ENCODE data around the gene PTPRG. TPM values are rescaled to one million over a fixed set of nuclear protein-coding genes. Genes with fewer than 3 reads are reported as not detected.

PTPRG gene
- total and polyA plus RNA-seq, 10 of the 15 experiments (the other 5 are each of a cell fraction or from before 2014, with no cell fraction given) = 0.29 to 20.7 (median 1.4) TPM

GRCh38 chr3:61831973-61832372 lies 270.6 kb downstream of the PTPRG start:
- BruUV-seq (replicated peaks) = no TSS peak
- ChIA-PET CTCF (interaction anchor here (1.3 kb wide), 1 partner anchor 18 kb away, joined by 3 read pairs; no protein-coding TSS in a partner anchor), RAD21 (ENCODE audit: unreplicated experiment) (interaction anchor here (1.1 kb wide), 2 partner anchors 14 to 21 kb away, joined by 3 read pairs; no protein-coding TSS in a partner anchor), SMC1A (ENCODE audit: uncharacterized antibody, unreplicated experiment) (interaction anchor here (0.9 to 1.3 kb wide), 4 partner anchors 11 to 58 kb away, joined by 3 to 4 read pairs (median 3); no protein-coding TSS in a partner anchor), POLR2A (interaction anchor here (1.3 kb wide), 1 partner anchor 10 kb away, joined by 4 read pairs; no protein-coding TSS in a partner anchor)
- no peak for ATAC-seq
- in situ Hi-C loops (cut with MboI) (no loop called here), intact Hi-C loops (cut with micrococcal nuclease; ENCODE audit: unreplicated experiment) (no loop called here)
- WGBS (ENCODE audit: insufficient coverage, insufficient replicate concordance, low lambda C conversion rate, missing lambda C conversion rate) = 0% methylated on average over 1 of the region's 1 CpG
- TF ChIP-seq CBFB (IDR thresholded peaks at IDR 0.05; ENCODE audit: low read depth) = no peak
- TF ChIP-seq SMC3 (IDR thresholded peaks at IDR 0.05; ENCODE audit: borderline replicate concordance, low read length) = no peak
- no peak for TF ChIP-seq TAF1 (IDR thresholded peaks at IDR 0.05; ENCODE audit: borderline replicate concordance, low read depth, low read length)
- TF ChIP-seq ASH2L (IDR thresholded peaks at IDR 0.05; ENCODE audit: borderline replicate concordance, low read depth) = no peak
- TF ChIP-seq LARP7 (IDR thresholded peaks at IDR 0.05) = no peak
- TF ChIP-seq, protein P1, sequence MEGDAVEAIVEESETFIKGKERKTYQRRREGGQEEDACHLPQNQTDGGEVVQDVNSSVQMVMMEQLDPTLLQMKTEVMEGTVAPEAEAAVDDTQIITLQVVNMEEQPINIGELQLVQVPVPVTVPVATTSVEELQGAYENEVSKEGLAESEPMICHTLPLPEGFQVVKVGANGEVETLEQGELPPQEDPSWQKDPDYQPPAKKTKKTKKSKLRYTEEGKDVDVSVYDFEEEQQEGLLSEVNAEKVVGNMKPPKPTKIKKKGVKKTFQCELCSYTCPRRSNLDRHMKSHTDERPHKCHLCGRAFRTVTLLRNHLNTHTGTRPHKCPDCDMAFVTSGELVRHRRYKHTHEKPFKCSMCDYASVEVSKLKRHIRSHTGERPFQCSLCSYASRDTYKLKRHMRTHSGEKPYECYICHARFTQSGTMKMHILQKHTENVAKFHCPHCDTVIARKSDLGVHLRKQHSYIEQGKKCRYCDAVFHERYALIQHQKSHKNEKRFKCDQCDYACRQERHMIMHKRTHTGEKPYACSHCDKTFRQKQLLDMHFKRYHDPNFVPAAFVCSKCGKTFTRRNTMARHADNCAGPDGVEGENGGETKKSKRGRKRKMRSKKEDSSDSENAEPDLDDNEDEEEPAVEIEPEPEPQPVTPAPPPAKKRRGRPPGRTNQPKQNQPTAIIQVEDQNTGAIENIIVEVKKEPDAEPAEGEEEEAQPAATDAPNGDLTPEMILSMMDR (IDR thresholded peaks at IDR 0.05 in 2 of 3, conservative IDR thresholded peaks at IDR 0.05 in 1 of 3; ENCODE audit: control insufficient read depth in 2 of 3, extremely low read depth in 1 of 3, insufficient read depth in 1 of 3, low read depth in 3 of 3, low read length in 3 of 3) = no peak
- no peak for TF ChIP-seq NBN (IDR thresholded peaks at IDR 0.05)
- no peak for TF ChIP-seq NR2F1 (conservative IDR thresholded peaks at IDR 0.05)
- no peak for TF ChIP-seq NR2C1 (IDR thresholded peaks at IDR 0.05)
- TF ChIP-seq SUPT20H (IDR thresholded peaks at IDR 0.05; ENCODE audit: borderline replicate concordance, control insufficient read depth, low read depth, low read length) = no peak
- no peak for TF ChIP-seq ZSCAN29 (IDR thresholded peaks at IDR 0.05)
- no peak for TF ChIP-seq EP300 (IDR thresholded peaks at IDR 0.05; ENCODE audit: borderline replicate concordance in 1 of 2, control insufficient read depth in 1 of 2, low read depth in 2 of 2, low read length in 2 of 2)
- TF ChIP-seq SPI1 (IDR thresholded peaks at IDR 0.05; ENCODE audit: borderline replicate concordance, insufficient read depth, low read depth, low read length) = no peak
- H3K9ac ChIP-seq (ENCODE audit: control insufficient read depth, insufficient read depth, low read length) = no peak overlapping the region
- H3K9me3 ChIP-seq (replicated peaks; ENCODE audit: control insufficient read depth, insufficient read depth, low read length) = no peaks in the 10 kb centered on the region
- no peaks in the 10 kb centered on the region for H4K20me1 ChIP-seq (ENCODE audit: control insufficient read depth, insufficient read depth)
- H2AFZ ChIP-seq (ENCODE audit: control insufficient read depth, low read depth, low read length) = no peak overlapping the region
- no peak overlapping the region for H3K27ac ChIP-seq (ENCODE audit: control insufficient read depth, insufficient read depth)
- no peaks in the 10 kb centered on the region for H3K36me3 ChIP-seq (ENCODE audit: control insufficient read depth in 2 of 2, insufficient read depth in 2 of 2, low read length in 1 of 2)
- no peaks in the 10 kb centered on the region for H3K27me3 ChIP-seq (replicated peaks in 1 of 2; ENCODE audit: control insufficient read depth in 2 of 2, insufficient read depth in 2 of 2, low read length in 1 of 2)
- DNase-seq (ENCODE audit: low read depth, low spot score) = no peak
- no peak overlapping the region for H3K4me2 ChIP-seq (ENCODE audit: control insufficient read depth, insufficient read depth)
- FAIRE-seq = no peak
- no peaks in the 10 kb centered on the region for H3K4me1 ChIP-seq (ENCODE audit: control insufficient read depth, insufficient read depth, low read length)
- H3K79me2 ChIP-seq (ENCODE audit: control insufficient read depth, insufficient read depth, low read length) = no peaks in the 10 kb centered on the region
- no peak overlapping the region for H3K4me3 ChIP-seq
